Upper lobe of left lung (tissue), 6 donors: Measurements from ENCODE around the gene DHX40. TPM values are rescaled to one million over a fixed set of nuclear protein-coding genes. Genes with fewer than 3 reads are reported as not detected.

ENCODE experiments used
- ATAC-seq, 2 donors: fragments of 200-7000 bp; cut with Tn5 transposase; one replicate each; pipeline ENCODE4 v1.9.1; 2022; ENCODE audit warnings: mild to moderate bottlenecking in 2 of 2, moderate library complexity in 2 of 2; ENCODE audit not compliant: low FRiP score in 2 of 2
- DNase-seq, 2 donors: peaks; one replicate each; pipeline ENCODE4 v3.0.0-alpha.2; 2019 to 2020
- H3K27ac ChIP-seq, 4 donors: fragments of 200-600 bp; sonication (generic); one replicate each; pipeline ENCODE4 v1.5.1; 2016 to 2019
- H3K27me3 ChIP-seq, 4 donors: fragments of 200-600 bp; sonication (generic); one replicate each; pipeline ENCODE4 v1.5.1; 2017 to 2019
- H3K36me3 ChIP-seq, 4 donors: fragments of 200-600 bp; sonication (generic); one replicate each; pipeline ENCODE4 v1.5.1; 2016 to 2019
- H3K4me1 ChIP-seq, 4 donors: fragments of 200-600 bp; sonication (generic); one replicate each; pipeline ENCODE4 v1.5.1; 2018 to 2019
- H3K4me3 ChIP-seq, 4 donors: fragments of 200-600 bp; sonication (generic); one replicate each; pipeline ENCODE4 v1.5.1; 2017 to 2019; ENCODE audit warnings: mild to moderate bottlenecking in 2 of 4, moderate library complexity in 1 of 4
- H3K9me3 ChIP-seq, 4 donors: fragments of 200-600 bp; sonication (generic); one replicate each; pipeline ENCODE4 v1.5.1; 2018 to 2019
- EP300 ChIP-seq, 4 donors: sonication (generic); formaldehyde crosslinking; IDR thresholded peaks; one replicate each; pipeline ENCODE4 v1.5.1; 2017; ENCODE audit warnings: antibody characterized with exemption in 4 of 4, control low read depth in 2 of 4
- POLR2A ChIP-seq, 4 donors: fragments of 450-650 bp; IDR thresholded peaks; one replicate each; pipeline ENCODE4 v1.5.1; 2016 to 2017; ENCODE audit warnings: antibody characterized with exemption in 4 of 4, mild to moderate bottlenecking in 2 of 4
- POLR2AphosphoS5 ChIP-seq, 2 donors: sonication (generic); formaldehyde crosslinking; IDR thresholded peaks; one replicate each; pipeline ENCODE4 v1.5.1; 2017; ENCODE audit warnings: antibody characterized with exemption in 2 of 2
- WGBS, 2 donors: methylation state at CpG; one replicate each; pipeline ENCODE4 v1.1.5; 2017 to 2018; 5-methylcytosine and 5-hydroxymethylcytosine counted together
- total RNA-seq, 6 donors: library from RNA; depleted of rRNA in 4 of 6; stranded (reverse); fragments of >200 nt in 4 of 6; gene quantifications; one replicate each; pipeline versions ENCODE4 v1.1.0 to v1.2.1, GENCODE V29; 2016 to 2021
- TF ChIP-seq, protein P1 (sequence below), 6 experiments: fragments of 450-650 bp in 4 of 6; fragments of 200-600 bp in 2 of 6; sonication (generic) in 2 of 6; IDR thresholded peaks; one replicate each; pipeline ENCODE4 v1.5.1; 2016 to 2019; ENCODE audit warnings: antibody characterized with exemption in 6 of 6
- donor health status: DM: no; HTN: no; CAD: no; lungs with moderate emphysema.
- donor health status: DM: no; HTN: yes; CAD: no; lungs with severe emphysema.

Gene DHX40
- total RNA-seq, 6 donors from 2014 or later = 11.8 to 63.2 (median 21.0) TPM

DNA sequence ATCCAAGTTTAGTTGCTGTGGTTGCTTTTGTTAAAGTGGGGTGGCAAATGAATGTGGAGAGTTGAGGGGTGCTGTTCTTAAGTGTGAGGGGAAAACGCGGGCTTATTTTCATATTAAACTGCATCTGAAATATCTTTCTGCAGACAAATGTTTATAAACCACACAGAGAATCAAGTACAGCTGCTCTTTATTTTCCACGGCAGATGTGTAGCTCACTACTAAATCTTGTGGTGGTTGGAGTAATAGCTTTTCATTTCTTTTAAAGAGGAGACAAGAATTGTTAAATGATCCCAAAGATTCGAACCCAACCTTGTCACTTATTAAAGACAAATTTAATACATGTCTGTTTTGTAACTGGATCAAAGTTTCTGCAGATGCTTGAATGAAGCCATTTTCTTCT, 56.4 kb downstream of the DHX40 start:
- H3K9me3 ChIP-seq = no peaks in the 10 kb centered on the region
- H3K4me1 ChIP-seq = peaks cover 59 to 71% (median 62%) of the 10 kb centered on the region in 4 donors
- no peaks in the 10 kb centered on the region for H3K27me3 ChIP-seq
- peak overlapping the region in 2 of 4 donors; percentile 2 to 84 for H3K4me3 ChIP-seq
- no peak for DNase-seq
- TF ChIP-seq, protein P1, sequence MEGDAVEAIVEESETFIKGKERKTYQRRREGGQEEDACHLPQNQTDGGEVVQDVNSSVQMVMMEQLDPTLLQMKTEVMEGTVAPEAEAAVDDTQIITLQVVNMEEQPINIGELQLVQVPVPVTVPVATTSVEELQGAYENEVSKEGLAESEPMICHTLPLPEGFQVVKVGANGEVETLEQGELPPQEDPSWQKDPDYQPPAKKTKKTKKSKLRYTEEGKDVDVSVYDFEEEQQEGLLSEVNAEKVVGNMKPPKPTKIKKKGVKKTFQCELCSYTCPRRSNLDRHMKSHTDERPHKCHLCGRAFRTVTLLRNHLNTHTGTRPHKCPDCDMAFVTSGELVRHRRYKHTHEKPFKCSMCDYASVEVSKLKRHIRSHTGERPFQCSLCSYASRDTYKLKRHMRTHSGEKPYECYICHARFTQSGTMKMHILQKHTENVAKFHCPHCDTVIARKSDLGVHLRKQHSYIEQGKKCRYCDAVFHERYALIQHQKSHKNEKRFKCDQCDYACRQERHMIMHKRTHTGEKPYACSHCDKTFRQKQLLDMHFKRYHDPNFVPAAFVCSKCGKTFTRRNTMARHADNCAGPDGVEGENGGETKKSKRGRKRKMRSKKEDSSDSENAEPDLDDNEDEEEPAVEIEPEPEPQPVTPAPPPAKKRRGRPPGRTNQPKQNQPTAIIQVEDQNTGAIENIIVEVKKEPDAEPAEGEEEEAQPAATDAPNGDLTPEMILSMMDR (IDR thresholded peaks at IDR 0.05) = no peak
- TF ChIP-seq POLR2AphosphoS5 (IDR thresholded peaks at IDR 0.05) (no peak), POLR2A (IDR thresholded peaks at IDR 0.05) (no peak), EP300 (IDR thresholded peaks at IDR 0.05) (no peak)
- no peaks in the 10 kb centered on the region for H3K36me3 ChIP-seq
- ATAC-seq = no peak
- H3K27ac ChIP-seq = peak overlapping the region in 2 of 4 donors; percentile 4 to 96
- 28 to 51% methylated on average over 4 of the region's 4 CpGs for WGBS, 2 donors

- ATAC-seq (no peak), DNase-seq (no peak)
- peak overlapping the region in 2 of 4 donors; percentile 37 to 96 for H3K27ac ChIP-seq
- no peaks in the 10 kb centered on the region for H3K9me3 ChIP-seq
- H3K36me3 ChIP-seq = no peaks in the 10 kb centered on the region
- peaks cover 69 to 79% (median 71%) of the 10 kb centered on the region in 4 donors for H3K4me1 ChIP-seq
- WGBS, 2 donors = 35 to 52% methylated on average over 2 of the region's 2 CpGs
- peak overlapping the region in 1 of 4 donors; percentile 11 for H3K4me3 ChIP-seq
- H3K27me3 ChIP-seq = no peaks in the 10 kb centered on the region
- TF ChIP-seq, protein P1 (IDR thresholded peaks at IDR 0.05) = no peak
- TF ChIP-seq POLR2AphosphoS5 (IDR thresholded peaks at IDR 0.05) = no peak
- TF ChIP-seq EP300 (IDR thresholded peaks at IDR 0.05) = no peak
- no peak for TF ChIP-seq POLR2A (IDR thresholded peaks at IDR 0.05)
Measured at GRCh38 chr17:59623151-59623550, 57.7 kb downstream of the DHX40 start.

DNA sequence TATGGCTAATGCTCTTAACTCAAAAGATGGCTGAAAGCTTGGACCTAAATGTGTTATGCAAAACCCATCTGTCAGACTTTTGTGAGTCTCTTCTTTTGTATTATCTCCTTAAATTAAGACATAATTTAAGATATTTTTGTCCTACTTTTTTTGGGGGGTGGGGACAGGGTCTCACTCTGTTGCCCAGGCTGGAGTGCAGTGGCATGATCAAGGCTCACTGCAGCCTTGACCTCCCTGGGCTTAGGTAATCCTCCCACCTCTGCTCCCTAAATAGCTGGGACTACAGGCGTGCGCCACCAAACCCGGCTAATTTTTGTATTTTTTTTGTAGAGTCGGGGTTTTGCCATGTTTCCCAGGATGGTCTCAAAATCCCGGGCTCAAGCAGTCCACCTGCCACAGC, 61.3 kb downstream of the DHX40 start:
- peaks cover 71 to 93% (median 80%) of the 10 kb centered on the region in 4 donors for H3K4me1 ChIP-seq

GRCh38 chr17:59627274-59627673, 61.9 kb downstream of the DHX40 start:
- Histone ChIP-seq H3K9me3 (no peaks in the 10 kb centered on the region), H3K4me3 (no peak overlapping the region), H3K4me1 (peaks cover 66 to 90% (median 76%) of the 10 kb centered on the region in 4 donors), H3K27ac (peak overlapping the region in 3 of 4 donors; percentile 6 to 58 (median 22)), H3K27me3 (no peaks in the 10 kb centered on the region), H3K36me3 (no peaks in the 10 kb centered on the region)
- TF ChIP-seq POLR2A (IDR thresholded peaks at IDR 0.05) (no peak), POLR2AphosphoS5 (IDR thresholded peaks at IDR 0.05) (no peak), EP300 (IDR thresholded peaks at IDR 0.05) (no peak)
- TF ChIP-seq, protein P1 (IDR thresholded peaks at IDR 0.05) = no peak
- no peak for ATAC-seq
- 53 to 64% methylated on average over 3 of the region's 3 CpGs for WGBS, 2 donors
- no peak for DNase-seq

More for the DNA sequence above, 61.3 kb downstream of the DHX40 start:
- Histone ChIP-seq H3K27ac (peak overlapping the region in 2 of 4 donors; percentile 22 to 58), H3K4me3 (no peak overlapping the region), H3K36me3 (no peaks in the 10 kb centered on the region), H3K9me3 (no peaks in the 10 kb centered on the region), H3K27me3 (no peaks in the 10 kb centered on the region)
- WGBS, 2 donors = 93 to 94% methylated on average over 5 of the region's 5 CpGs
- TF ChIP-seq POLR2AphosphoS5 (IDR thresholded peaks at IDR 0.05) = no peak
- TF ChIP-seq POLR2A (IDR thresholded peaks at IDR 0.05) = no peak
- TF ChIP-seq EP300 (IDR thresholded peaks at IDR 0.05) = no peak
- TF ChIP-seq, protein P1 (IDR thresholded peaks at IDR 0.05) = no peak
- DNase-seq (no peak), ATAC-seq (no peak)

- H3K36me3 ChIP-seq = no peaks in the 10 kb centered on the region
- no peaks in the 10 kb centered on the region for H3K9me3 ChIP-seq
- ATAC-seq = peak in 1 of 2 donors; percentile 21
- TF ChIP-seq, protein P1 (IDR thresholded peaks at IDR 0.05) = no peak
- TF ChIP-seq POLR2AphosphoS5 (IDR thresholded peaks at IDR 0.05) = no peak
- WGBS, 2 donors = 10 to 28% methylated on average over 2 of the region's 2 CpGs
- DNase-seq = no peak
- peak overlapping the region in 3 of 4 donors; percentile 6 to 58 (median 9) for H3K27ac ChIP-seq
- no peaks in the 10 kb centered on the region for H3K27me3 ChIP-seq
- no peak overlapping the region for H3K4me3 ChIP-seq
- peaks cover 64 to 89% (median 74%) of the 10 kb centered on the region in 4 donors for H3K4me1 ChIP-seq
Measured at GRCh38 chr17:59627770-59628171, 62.4 kb downstream of the DHX40 start.
